GM18519 (cell line): Measurements from ENCODE around the gene NLRP6.
A peak's percentile ranks its signal among the peaks of the same experiment; 100 is the strongest.
"Not testable (repeated sequence)": the region's sequence is repeated elsewhere in the genome, so short reads cannot be mapped to it uniquely, and the experiment has no call there.

Experiments used
- ATAC-seq: cut with Tn5 transposase; IDR thresholded peaks from one replicate; pipeline ENCODE4 v1.9.1; 2021; ENCODE audit warnings: mild to moderate bottlenecking, moderate library complexity; ENCODE audit not compliant: unreplicated experiment, low FRiP score

NLRP6 gene

GRCh38 chr11:317668-318404, 39.6 kb downstream of the NLRP6 start:
- ATAC-seq = not testable (repeated sequence)

- ATAC-seq = peak; percentile 34
Observed at GRCh38 chr11:318405-319120, 40.4 kb downstream of the NLRP6 start.

- ATAC-seq = not testable (repeated sequence)
Observed at GRCh38 chr11:319121-319887, 41.1 kb downstream of the NLRP6 start.

GRCh38 chr11:319888-320273, 41.7 kb downstream of the NLRP6 start:
- not testable (repeated sequence) for ATAC-seq

GRCh38 chr11:324156-324555, 45.9 kb downstream of the NLRP6 start:
- no peak for ATAC-seq

GRCh38 chr11:324593-325517, 46.6 kb downstream of the NLRP6 start:
- ATAC-seq = not testable (repeated sequence)

- no peak for ATAC-seq
Observed at GRCh38 chr11:325796-326591, 47.8 kb downstream of the NLRP6 start.

- ATAC-seq = no peak
Observed at GRCh38 chr11:326592-326841, 48.3 kb downstream of the NLRP6 start.

GRCh38 chr11:326842-327580, 48.8 kb downstream of the NLRP6 start:
- ATAC-seq = peak; percentile 40

- ATAC-seq = no peak
Observed at GRCh38 chr11:327581-327923, 49.3 kb downstream of the NLRP6 start.

GRCh38 chr11:328012-328411, 49.8 kb downstream of the NLRP6 start:
- no peak for ATAC-seq

GRCh38 chr11:328516-329100, 50.4 kb downstream of the NLRP6 start:
- not testable (repeated sequence) for ATAC-seq

- ATAC-seq = no peak
Observed at GRCh38 chr11:329886-330253, 51.7 kb downstream of the NLRP6 start.

- ATAC-seq = no peak
Observed at GRCh38 chr11:330307-330693, 52.1 kb downstream of the NLRP6 start.

- no peak for ATAC-seq
Observed at GRCh38 chr11:330694-331357, 52.6 kb downstream of the NLRP6 start.

GRCh38 chr11:331358-332060, 53.3 kb downstream of the NLRP6 start:
- ATAC-seq = no peak

- ATAC-seq = no peak
Observed at GRCh38 chr11:332651-333480, 54.7 kb downstream of the NLRP6 start.
